ENCODE results near the gene PCNX2.

Gene PCNX2

GRCh38 chr1:233331676-233332519, 36.4 kb upstream of the PCNX2 start:
- H3K4me1 ChIP-seq (ENCODE audit: control insufficient read depth, insufficient read depth, low read length): peaks cover 13% of the 10 kb centered on the region
- H3K9ac ChIP-seq (ENCODE audit: low read depth, low read length): no peak overlapping the region
- H3K9me3 ChIP-seq (replicated peaks; ENCODE audit: low read length): no peaks in the 10 kb centered on the region
- H3K4me3 ChIP-seq (ENCODE audit: low read length): no peak overlapping the region
- H3K36me3 ChIP-seq (ENCODE audit: insufficient read depth, low read length): no peaks in the 10 kb centered on the region
- H3K27me3 ChIP-seq (ENCODE audit: control insufficient read depth, insufficient read depth, low read length): peaks cover 12% of the 10 kb centered on the region
- no peak overlapping the region for H3K4me2 ChIP-seq (ENCODE audit: low read length)

DNA sequence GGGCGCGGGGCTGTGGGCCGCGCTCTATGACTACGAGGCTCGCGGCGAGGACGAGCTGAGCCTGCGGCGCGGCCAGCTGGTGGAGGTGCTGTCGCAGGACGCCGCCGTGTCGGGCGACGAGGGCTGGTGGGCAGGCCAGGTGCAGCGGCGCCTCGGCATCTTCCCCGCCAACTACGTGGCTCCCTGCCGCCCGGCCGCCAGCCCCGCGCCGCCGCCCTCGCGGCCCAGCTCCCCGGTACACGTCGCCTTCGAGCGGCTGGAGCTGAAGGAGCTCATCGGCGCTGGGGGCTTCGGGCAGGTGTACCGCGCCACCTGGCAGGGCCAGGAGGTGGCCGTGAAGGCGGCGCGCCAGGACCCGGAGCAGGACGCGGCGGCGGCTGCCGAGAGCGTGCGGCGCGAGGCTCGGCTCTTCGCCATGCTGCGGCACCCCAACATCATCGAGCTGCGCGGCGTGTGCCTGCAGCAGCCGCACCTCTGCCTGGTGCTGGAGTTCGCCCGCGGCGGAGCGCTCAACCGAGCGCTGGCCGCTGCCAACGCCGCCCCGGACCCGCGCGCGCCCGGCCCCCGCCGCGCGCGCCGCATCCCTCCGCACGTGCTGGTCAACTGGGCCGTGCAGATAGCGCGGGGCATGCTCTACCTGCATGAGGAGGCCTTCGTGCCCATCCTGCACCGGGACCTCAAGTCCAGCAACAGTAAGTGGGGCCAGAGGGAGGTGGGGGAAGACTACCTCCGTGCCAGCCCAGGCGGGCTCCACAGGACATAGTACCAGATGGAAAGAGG, 32.8 kb upstream of the PCNX2 start:
- peaks cover 13% of the 10 kb centered on the region for H3K4me1 ChIP-seq (ENCODE audit: control insufficient read depth, insufficient read depth, low read length)
- H3K27me3 ChIP-seq (ENCODE audit: control insufficient read depth, insufficient read depth, low read length): peaks cover 20% of the 10 kb centered on the region
- H3K4me3 ChIP-seq (ENCODE audit: low read length): peak overlapping the region; percentile 72
- no peaks in the 10 kb centered on the region for H3K36me3 ChIP-seq (ENCODE audit: insufficient read depth, low read length)
- peak overlapping the region; percentile 50 for H3K9ac ChIP-seq (ENCODE audit: low read depth, low read length)
- H3K4me2 ChIP-seq (ENCODE audit: low read length): peak overlapping the region; percentile 95
- H3K9me3 ChIP-seq (replicated peaks; ENCODE audit: low read length): no peaks in the 10 kb centered on the region

DNA sequence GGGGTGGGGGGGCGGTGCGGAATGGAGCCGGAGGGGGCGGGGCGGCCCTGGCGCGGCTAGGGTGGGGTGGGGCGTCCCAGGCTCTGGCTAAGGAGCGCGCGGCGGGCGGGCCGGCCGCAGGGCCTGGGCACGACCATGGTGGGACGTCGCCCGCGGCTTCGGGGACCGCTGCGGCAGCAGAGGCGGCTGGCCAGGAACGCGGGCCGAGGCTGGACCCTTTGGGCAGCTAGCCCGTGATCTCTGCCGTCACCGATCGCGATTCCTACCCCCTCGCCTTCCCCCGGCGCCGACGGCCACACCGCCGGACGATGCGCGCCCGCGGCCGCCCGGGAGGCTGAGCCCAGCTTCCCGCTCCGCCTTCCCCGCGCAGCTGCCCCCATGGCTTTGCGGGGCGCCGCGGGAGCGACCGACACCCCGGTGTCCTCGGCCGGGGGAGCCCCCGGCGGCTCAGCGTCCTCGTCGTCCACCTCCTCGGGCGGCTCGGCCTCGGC, 32.2 kb upstream of the PCNX2 start, which contains the start of gene MAP3K21:
Gene MAP3K21 (plus strand): TSS at position 74 of the 491 bp plus-strand sequence. CDS start 305 bp downstream, at position 379.
- Histone ChIP-seq H3K9me3 (replicated peaks; ENCODE audit: low read length) (no peaks in the 10 kb centered on the region), H3K9ac (ENCODE audit: low read depth, low read length) (peak within 1 kb of the TSS; percentile 50), H3K4me2 (ENCODE audit: low read length) (peak within 1 kb of the TSS; percentile 95), H3K4me1 (ENCODE audit: control insufficient read depth, insufficient read depth, low read length) (peaks cover 13% of the 10 kb centered on the region), H3K36me3 (ENCODE audit: insufficient read depth, low read length) (no peaks in the 10 kb centered on the region), H3K4me3 (ENCODE audit: low read length) (peak within 1 kb of the TSS; percentile 72), H3K27me3 (ENCODE audit: control insufficient read depth, insufficient read depth, low read length) (peaks cover 20% of the 10 kb centered on the region)

DNA sequence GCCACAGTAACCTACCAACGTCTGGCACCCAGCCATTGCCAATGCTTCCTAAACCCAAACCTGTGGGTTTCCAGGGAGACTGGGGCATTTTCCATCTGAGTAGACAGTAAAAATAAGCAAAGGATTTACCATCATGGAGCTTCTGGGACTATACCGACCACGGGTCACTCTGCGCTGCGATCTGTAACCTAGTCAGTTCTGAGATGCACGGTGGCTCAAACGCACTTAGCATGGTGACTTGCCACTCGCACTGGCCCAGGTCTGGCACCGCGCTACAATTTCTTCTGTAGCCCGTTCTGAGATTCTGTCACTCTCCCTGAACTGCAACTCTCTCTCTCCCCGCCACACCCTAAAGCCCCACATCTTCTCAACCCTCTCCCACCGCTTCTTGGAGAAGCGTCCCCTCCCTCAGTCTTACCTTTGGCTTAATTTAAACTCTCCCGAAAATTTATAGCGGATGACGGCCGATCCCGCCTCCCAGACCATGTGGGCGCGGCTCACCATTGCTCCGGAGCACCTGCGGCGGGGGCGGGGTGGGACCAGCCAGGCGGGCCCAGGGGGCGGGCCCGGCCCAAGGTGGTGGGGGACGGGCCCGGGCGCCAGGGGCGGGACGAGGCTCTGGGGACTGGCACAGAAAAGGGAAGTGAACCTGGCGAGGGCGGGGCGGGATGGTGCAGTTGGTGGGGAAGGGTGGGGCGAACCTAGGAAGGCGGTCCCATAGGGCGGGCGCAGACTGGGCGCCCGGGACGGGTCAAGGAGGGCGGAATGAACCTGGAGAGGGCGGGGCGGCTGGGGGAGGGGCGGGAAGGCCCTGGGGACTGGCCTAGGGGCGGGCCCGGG, 31.5 kb upstream of the PCNX2 start:
- Histone ChIP-seq H3K4me3 (ENCODE audit: low read length) (peak overlapping the region; percentile 30), H3K27me3 (ENCODE audit: control insufficient read depth, insufficient read depth, low read length) (peaks cover 25% of the 10 kb centered on the region), H3K36me3 (ENCODE audit: insufficient read depth, low read length) (no peaks in the 10 kb centered on the region), H3K4me1 (ENCODE audit: control insufficient read depth, insufficient read depth, low read length) (peaks cover 13% of the 10 kb centered on the region), H3K9ac (ENCODE audit: low read depth, low read length) (no peak overlapping the region), H3K4me2 (ENCODE audit: low read length) (peak overlapping the region; percentile 10), H3K9me3 (replicated peaks; ENCODE audit: low read length) (no peaks in the 10 kb centered on the region)

GRCh38 chr1:233326319-233326718, 30.8 kb upstream of the PCNX2 start:
- Histone ChIP-seq H3K4me3 (ENCODE audit: low read length) (no peak overlapping the region), H3K4me1 (ENCODE audit: control insufficient read depth, insufficient read depth, low read length) (peaks cover 13% of the 10 kb centered on the region), H3K36me3 (ENCODE audit: insufficient read depth, low read length) (no peaks in the 10 kb centered on the region), H3K9ac (ENCODE audit: low read depth, low read length) (no peak overlapping the region), H3K4me2 (ENCODE audit: low read length) (no peak overlapping the region), H3K27me3 (ENCODE audit: control insufficient read depth, insufficient read depth, low read length) (peaks cover 29% of the 10 kb centered on the region), H3K9me3 (replicated peaks; ENCODE audit: low read length) (no peaks in the 10 kb centered on the region)

DNA sequence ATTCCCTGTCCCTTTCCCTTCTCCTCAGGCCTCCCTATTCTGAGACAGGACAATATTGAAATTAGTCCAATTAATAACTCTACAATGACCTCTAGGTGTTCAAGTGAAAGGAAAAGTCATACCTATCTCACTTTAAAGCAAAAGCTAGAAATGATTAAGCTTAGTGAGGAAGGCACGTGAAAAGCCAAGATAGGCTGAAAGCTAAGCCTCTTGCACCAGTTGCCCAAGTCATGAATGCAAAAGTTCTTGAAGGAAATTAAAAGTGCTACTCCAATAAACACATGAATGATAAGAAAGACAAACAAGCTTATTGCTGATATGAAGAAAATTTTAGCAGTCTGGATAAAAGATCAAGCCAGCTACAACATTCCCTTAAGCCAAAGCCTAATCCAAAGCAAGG, 28.2 kb upstream of the PCNX2 start:
- peaks cover 10% of the 10 kb centered on the region for H3K4me1 ChIP-seq (ENCODE audit: control insufficient read depth, insufficient read depth, low read length)
- H3K36me3 ChIP-seq (ENCODE audit: insufficient read depth, low read length): no peaks in the 10 kb centered on the region
- no peak overlapping the region for H3K4me2 ChIP-seq (ENCODE audit: low read length)
- H3K9ac ChIP-seq (ENCODE audit: low read depth, low read length): no peak overlapping the region
- no peaks in the 10 kb centered on the region for H3K9me3 ChIP-seq (replicated peaks; ENCODE audit: low read length)
- no peak overlapping the region for H3K4me3 ChIP-seq (ENCODE audit: low read length)
- H3K27me3 ChIP-seq (ENCODE audit: control insufficient read depth, insufficient read depth, low read length): peaks cover 40% of the 10 kb centered on the region

GRCh38 chr1:233320023-233320422, 24.5 kb upstream of the PCNX2 start:
- Histone ChIP-seq H3K4me2 (ENCODE audit: low read length) (no peak overlapping the region), H3K9me3 (replicated peaks; ENCODE audit: low read length) (no peaks in the 10 kb centered on the region), H3K4me1 (ENCODE audit: control insufficient read depth, insufficient read depth, low read length) (no peaks in the 10 kb centered on the region), H3K9ac (ENCODE audit: low read depth, low read length) (no peak overlapping the region), H3K4me3 (ENCODE audit: low read length) (no peak overlapping the region), H3K27me3 (ENCODE audit: control insufficient read depth, insufficient read depth, low read length) (peaks cover 40% of the 10 kb centered on the region), H3K36me3 (ENCODE audit: insufficient read depth, low read length) (no peaks in the 10 kb centered on the region)

GRCh38 chr1:233319272-233319671, 23.7 kb upstream of the PCNX2 start:
- H3K36me3 ChIP-seq (ENCODE audit: insufficient read depth, low read length): no peaks in the 10 kb centered on the region
- H3K4me2 ChIP-seq (ENCODE audit: low read length): no peak overlapping the region
- no peak overlapping the region for H3K9ac ChIP-seq (ENCODE audit: low read depth, low read length)
- H3K4me1 ChIP-seq (ENCODE audit: control insufficient read depth, insufficient read depth, low read length): no peaks in the 10 kb centered on the region
- no peak overlapping the region for H3K4me3 ChIP-seq (ENCODE audit: low read length)
- no peaks in the 10 kb centered on the region for H3K9me3 ChIP-seq (replicated peaks; ENCODE audit: low read length)
- H3K27me3 ChIP-seq (ENCODE audit: control insufficient read depth, insufficient read depth, low read length): peaks cover 40% of the 10 kb centered on the region

- H3K9ac ChIP-seq (ENCODE audit: low read depth, low read length): no peak overlapping the region
- no peaks in the 10 kb centered on the region for H3K36me3 ChIP-seq (ENCODE audit: insufficient read depth, low read length)
- no peak overlapping the region for H3K4me2 ChIP-seq (ENCODE audit: low read length)
- H3K9me3 ChIP-seq (replicated peaks; ENCODE audit: low read length): no peaks in the 10 kb centered on the region
- peaks cover 26% of the 10 kb centered on the region for H3K27me3 ChIP-seq (ENCODE audit: control insufficient read depth, insufficient read depth, low read length)
- no peak overlapping the region for H3K4me3 ChIP-seq (ENCODE audit: low read length)
- no peaks in the 10 kb centered on the region for H3K4me1 ChIP-seq (ENCODE audit: control insufficient read depth, insufficient read depth, low read length)
Measured at GRCh38 chr1:233316473-233316872, 20.9 kb upstream of the PCNX2 start.

- H3K9me3 ChIP-seq (replicated peaks; ENCODE audit: low read length): no peaks in the 10 kb centered on the region
- no peaks in the 10 kb centered on the region for H3K36me3 ChIP-seq (ENCODE audit: insufficient read depth, low read length)
- H3K4me2 ChIP-seq (ENCODE audit: low read length): no peak overlapping the region
- H3K4me1 ChIP-seq (ENCODE audit: control insufficient read depth, insufficient read depth, low read length): no peaks in the 10 kb centered on the region
- no peak overlapping the region for H3K4me3 ChIP-seq (ENCODE audit: low read length)
- H3K27me3 ChIP-seq (ENCODE audit: control insufficient read depth, insufficient read depth, low read length): peaks cover 26% of the 10 kb centered on the region
- no peak overlapping the region for H3K9ac ChIP-seq (ENCODE audit: low read depth, low read length)
Measured at GRCh38 chr1:233315718-233316301, 20.3 kb upstream of the PCNX2 start.

All from skeletal muscle satellite cell (primary cell).